Heart right ventricle (tissue), 16 donors: ENCODE measurements around the gene GPR141. TPM values are rescaled to one million over a fixed set of nuclear protein-coding genes. Genes with fewer than 3 reads are reported as not detected.

ENCODE experiments used
- ATAC-seq, 8 donors: fragments of 200-7000 bp; cut with Tn5 transposase; one replicate each; pipeline ENCODE4 v1.9.1; 2020; ENCODE audit warnings: mild to moderate bottlenecking in 8 of 8, moderate library complexity in 8 of 8, moderate number of reproducible peaks in 1 of 8
- DNase-seq, 2 donors: peaks; one replicate each; pipeline ENCODE4 v3.0.0-alpha.2; 2020
- H3K27ac ChIP-seq, 10 donors: fragments of 200-600 bp; sonication (generic) in 2 of 10; one replicate each; pipeline versions ENCODE4 v1.5.0 to v1.8.0; 2020 to 2022; ENCODE audit warnings: mild to moderate bottlenecking in 3 of 10
- H3K27me3 ChIP-seq, 7 donors: fragments of 200-600 bp; one replicate each; pipeline ENCODE4 v1.8.0; 2021 to 2022; ENCODE audit warnings: mild to moderate bottlenecking in 2 of 7
- H3K36me3 ChIP-seq, 9 donors: fragments of 200-600 bp; sonication (generic) in 1 of 9; one replicate each; pipeline versions ENCODE4 v1.5.0 to v1.8.0; 2020 to 2022; ENCODE audit warnings: mild to moderate bottlenecking in 2 of 9
- H3K4me1 ChIP-seq, 9 donors: fragments of 200-600 bp; sonication (generic) in 1 of 9; one replicate each; pipeline versions ENCODE4 v1.5.0 to v1.8.0; 2020 to 2022; ENCODE audit warnings: mild to moderate bottlenecking in 4 of 9
- H3K4me3 ChIP-seq, 10 donors: fragments of 200-600 bp; sonication (generic) in 2 of 10; one replicate each; pipeline versions ENCODE4 v1.5.0 to v1.8.0; 2020 to 2022; ENCODE audit warnings: mild to moderate bottlenecking in 7 of 10, moderate library complexity in 2 of 10
- H3K9me3 ChIP-seq, 11 donors: fragments of 200-600 bp in 10 of 11; sonication (generic) in 2 of 11; one replicate each; pipeline versions ENCODE4 v1.5.0 to v1.8.0; 2013 to 2022; ENCODE audit warnings: mild to moderate bottlenecking in 2 of 11, control low read depth in 1 of 11, moderate library complexity in 1 of 11
- WGBS, 2 donors: extraction: QIAGEN DNeasy Blood & Tissue Kit; methylation state at CpG; one replicate each; pipeline ENCODE4 v1.1.7; 2013; ENCODE audit warnings: inconsistent platforms in 1 of 2; 5-methylcytosine and 5-hydroxymethylcytosine counted together
- intact Hi-C, 10 donors: fragments of 100-400 bp; cut with DNase I; formaldehyde crosslinking; loops; one replicate each; pipeline versions ENCODE4 v1.11.1 to v1.14.2; 2022
- polyA plus RNA-seq, 2 donors: library from polyadenylated mRNA; stranded (reverse); fragments of 200-250 nt; gene quantifications; one replicate each; pipeline ENCODE4 v1.2.3, GENCODE V29; 2013
- total RNA-seq, 10 donors: library from RNA; stranded (reverse); fragmentation: NEBNext Ultra II Directional in 3 of 10; extraction: Animal tissue kit (Norgen Biotek cat#: 25700) in 3 of 10; gene quantifications; one replicate each; pipeline versions ENCODE4 v1.2.1 to v1.2.4, GENCODE V29; 2021 to 2023
- TF ChIP-seq, protein P1 (sequence below), 9 donors: fragments of 200-600 bp; sonication (generic) in 2 of 9; IDR thresholded peaks; one replicate each; pipeline versions ENCODE4 v1.5.0 to v1.8.0; 2021 to 2022; ENCODE audit warnings: antibody characterized with exemption in 9 of 9, mild to moderate bottlenecking in 5 of 9, moderate library complexity in 1 of 9
- donor health status: Arrhythmogenic right ventricular cardiomyopathy.
- donor health status: ischemic (EF 13 %, LVEDD 7.1; RV severe dilation, severe dysfunction).
- donor health status: healthy with polysubstance abuse.
- donor health status: DM: no; HTN: yes; CAD: no.
- donor health status: DM: no; HTN: no; CAD: no.
- donor health status: ischemic (EF 25% LVEDD 6.9; RV normal size, moderate dysfunction).
- donor health status: ischemic (EF 25% LVEDD 5.7; RV mildly dilated, moderate dysfunction).
- donor health status: healthy.
- donor health status: DM: yes; HTN: yes; CAD: no.
- donor health status: Ischemic cardiomyopathy.
- donor health status: ischemic (EF 35%, LVEDD 5.7; RV mildly dilated, moderate dysfunction).
- donor health status: nonischemic (EF 11% LVEDD 7.7; RV severe dilation, severe dysfunction).
- donor health status: DM: yes; HTN: yes; CAD: no.
- donor health status: PGD.
- donor health status: ischemic (EF 29% LVEDD 5.4; RV normal size, mild dysfunction).
- donor health status: nonischemic (EF 23%, LVEDD 6.1; RV moderate dilation, normal function).

The GPR141 gene
- total and polyA plus RNA-seq, 12 donors, result 0.06 to 3.1 (median 0.50) TPM; not detected in 7

DNA sequence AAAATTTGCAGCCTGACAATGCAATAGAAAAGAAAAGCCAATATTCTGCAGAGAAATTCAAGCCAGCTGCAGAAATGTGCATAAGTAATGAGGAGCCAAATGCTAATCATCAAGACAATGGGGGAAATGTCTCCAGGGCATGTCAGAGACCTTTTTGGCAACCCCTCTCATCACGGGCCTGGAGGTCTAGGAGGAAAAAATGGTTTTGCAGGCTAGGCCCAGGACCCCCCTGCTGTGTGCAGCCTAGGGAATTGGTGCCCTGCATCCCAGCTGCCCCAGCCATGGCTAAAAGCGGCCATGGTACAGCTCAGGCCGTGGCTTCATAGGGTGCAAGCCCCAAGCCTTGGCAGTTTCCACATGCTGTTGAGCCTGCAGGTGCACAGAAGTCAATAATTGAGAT is 92.4 kb downstream of the GPR141 start:
- Histone ChIP-seq H3K27ac (no peak overlapping the region), H3K4me1 (peaks cover 0 to 1% (median 0%) of the 10 kb centered on the region in 9 donors), H3K9me3 (peaks cover 0 to 34% (median 5%) of the 10 kb centered on the region in 11 donors), H3K4me3 (no peak overlapping the region), H3K27me3 (no peaks in the 10 kb centered on the region), H3K36me3 (no peaks in the 10 kb centered on the region)
- TF ChIP-seq, protein P1, sequence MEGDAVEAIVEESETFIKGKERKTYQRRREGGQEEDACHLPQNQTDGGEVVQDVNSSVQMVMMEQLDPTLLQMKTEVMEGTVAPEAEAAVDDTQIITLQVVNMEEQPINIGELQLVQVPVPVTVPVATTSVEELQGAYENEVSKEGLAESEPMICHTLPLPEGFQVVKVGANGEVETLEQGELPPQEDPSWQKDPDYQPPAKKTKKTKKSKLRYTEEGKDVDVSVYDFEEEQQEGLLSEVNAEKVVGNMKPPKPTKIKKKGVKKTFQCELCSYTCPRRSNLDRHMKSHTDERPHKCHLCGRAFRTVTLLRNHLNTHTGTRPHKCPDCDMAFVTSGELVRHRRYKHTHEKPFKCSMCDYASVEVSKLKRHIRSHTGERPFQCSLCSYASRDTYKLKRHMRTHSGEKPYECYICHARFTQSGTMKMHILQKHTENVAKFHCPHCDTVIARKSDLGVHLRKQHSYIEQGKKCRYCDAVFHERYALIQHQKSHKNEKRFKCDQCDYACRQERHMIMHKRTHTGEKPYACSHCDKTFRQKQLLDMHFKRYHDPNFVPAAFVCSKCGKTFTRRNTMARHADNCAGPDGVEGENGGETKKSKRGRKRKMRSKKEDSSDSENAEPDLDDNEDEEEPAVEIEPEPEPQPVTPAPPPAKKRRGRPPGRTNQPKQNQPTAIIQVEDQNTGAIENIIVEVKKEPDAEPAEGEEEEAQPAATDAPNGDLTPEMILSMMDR (IDR thresholded peaks at IDR 0.05), result no peak
- intact Hi-C loops, result loop anchor here in 1 of 10 donors (10.0 kb wide), 1 partner anchor 61 kb away; no protein-coding TSS in a partner anchor
- ATAC-seq (no peak), DNase-seq (no peak)
- WGBS, 2 donors, result 59 to 68% methylated on average over 3 of the region's 3 CpGs

- DNase-seq (no peak), ATAC-seq (no peak)
- intact Hi-C loops, result no loop called here
- 86 to 99% methylated on average over 2 of the region's 2 CpGs for WGBS, 2 donors
- H3K4me3 ChIP-seq, result no peak overlapping the region
- H3K36me3 ChIP-seq, result no peaks in the 10 kb centered on the region
- no peaks in the 10 kb centered on the region for H3K27me3 ChIP-seq
- TF ChIP-seq, protein P1 (IDR thresholded peaks at IDR 0.05), result no peak
- peaks cover 0 to 22% (median 5%) of the 10 kb centered on the region in 11 donors for H3K9me3 ChIP-seq
- peaks cover 0 to 6% (median 0%) of the 10 kb centered on the region in 9 donors for H3K4me1 ChIP-seq
- H3K27ac ChIP-seq, result no peak overlapping the region
Measured at GRCh38 chr7:37781156-37781555, 97.6 kb downstream of the GPR141 start.

- DNase-seq (no peak), ATAC-seq (no peak)
- Histone ChIP-seq H3K4me1 (peaks cover 0 to 6% (median 0%) of the 10 kb centered on the region in 9 donors), H3K27me3 (no peaks in the 10 kb centered on the region), H3K9me3 (peaks cover 0 to 17% (median 5%) of the 10 kb centered on the region in 11 donors), H3K27ac (no peak overlapping the region), H3K4me3 (no peak overlapping the region), H3K36me3 (no peaks in the 10 kb centered on the region)
- TF ChIP-seq, protein P1 (IDR thresholded peaks at IDR 0.05), result no peak
- intact Hi-C loops, result no loop called here
Measured at GRCh38 chr7:37782166-37782565, 98.6 kb downstream of the GPR141 start.

DNA sequence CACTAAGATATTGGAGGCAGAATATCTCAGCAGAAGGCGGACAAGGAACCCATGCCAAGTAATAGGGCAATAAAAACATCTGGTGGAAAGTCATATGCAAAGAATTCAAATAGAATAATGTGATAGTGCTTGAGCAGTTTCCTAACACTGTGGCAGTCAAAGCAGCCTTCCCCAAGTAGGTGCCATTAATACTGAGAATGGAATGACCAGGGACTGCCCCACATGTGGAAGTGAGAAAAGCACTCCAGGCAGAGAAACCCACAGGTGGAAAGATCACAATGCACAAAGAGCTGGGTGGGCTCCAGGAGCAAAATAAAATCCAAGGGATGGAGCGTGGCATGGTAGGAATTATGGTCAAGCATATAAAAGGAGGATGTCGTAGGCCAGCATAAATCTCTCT is 100.4 kb downstream of the GPR141 start:
- intact Hi-C loops, result no loop called here
- Histone ChIP-seq H3K27me3 (no peaks in the 10 kb centered on the region), H3K36me3 (no peaks in the 10 kb centered on the region), H3K4me3 (no peak overlapping the region), H3K4me1 (peaks cover 0 to 10% (median 0%) of the 10 kb centered on the region in 9 donors), H3K9me3 (no peaks in the 10 kb centered on the region), H3K27ac (no peak overlapping the region)
- DNase-seq, result no peak
- 78 to 86% methylated on average over 3 of the region's 3 CpGs for WGBS, 2 donors
- ATAC-seq, result no peak
- TF ChIP-seq, protein P1 (IDR thresholded peaks at IDR 0.05), result no peak
